Fibroblast of skin of left biceps (primary cell): ENCODE results near the gene PNPLA6.

Source experiments
- DNase-seq, 2 experiments: peaks; one replicate each; pipeline ENCODE4 v3.0.0-alpha.2; 2013; ENCODE audit warnings: low read depth in 2 of 2

Gene PNPLA6

DNA sequence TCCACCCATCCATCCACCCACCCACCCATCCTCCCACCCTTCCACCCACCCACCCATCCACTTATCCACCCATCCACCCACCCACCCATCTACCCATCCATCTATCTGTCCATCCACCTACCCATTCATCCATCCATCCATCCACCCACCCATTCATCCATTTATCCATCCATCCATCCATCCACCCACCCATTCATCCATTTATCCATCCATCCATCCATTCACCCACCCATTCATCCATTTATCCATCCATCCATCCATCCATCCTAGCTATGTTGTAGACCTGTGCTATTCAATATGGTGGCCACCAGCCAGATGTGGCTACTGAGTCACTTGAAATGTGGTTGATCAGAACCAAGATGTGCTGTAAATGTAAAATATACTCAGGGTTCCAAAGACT is 65.2 kb downstream of the PNPLA6 start:
- DNase-seq = no peak

DNA sequence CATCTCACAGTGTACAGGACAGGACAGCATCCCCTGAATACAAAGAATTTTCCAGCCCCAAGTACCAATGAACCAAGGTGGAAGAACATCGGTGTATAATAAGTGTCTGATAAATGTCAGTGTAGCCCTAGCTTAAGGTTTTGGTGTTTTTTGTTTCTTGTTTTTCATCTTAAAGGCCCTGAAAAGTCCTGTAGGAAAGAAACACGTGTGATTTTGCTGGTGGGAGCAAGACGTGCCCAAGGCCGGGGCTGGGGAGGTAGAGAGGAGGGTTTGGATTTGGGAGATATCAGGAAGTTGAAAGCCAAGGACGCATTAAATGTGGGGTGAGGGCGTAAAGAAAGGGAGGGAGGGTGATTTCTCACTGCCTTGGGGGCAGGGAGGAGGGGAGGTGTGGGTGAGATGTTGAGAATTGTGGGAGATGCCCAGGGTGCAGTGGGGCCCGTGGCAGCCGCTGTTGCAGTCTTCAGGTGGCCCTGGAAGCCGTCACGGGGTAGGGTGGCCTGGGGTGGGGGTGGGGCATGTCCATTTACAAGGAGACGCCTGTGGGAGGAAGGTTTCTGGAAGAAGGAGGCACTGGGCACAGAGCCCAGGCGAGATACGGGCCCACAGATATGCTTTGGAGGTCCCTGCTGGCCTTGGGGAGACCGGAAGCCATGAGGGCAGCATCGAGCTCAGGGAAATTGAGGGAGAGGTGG is 66.9 kb downstream of the PNPLA6 start:
- DNase-seq = no peak

DNA sequence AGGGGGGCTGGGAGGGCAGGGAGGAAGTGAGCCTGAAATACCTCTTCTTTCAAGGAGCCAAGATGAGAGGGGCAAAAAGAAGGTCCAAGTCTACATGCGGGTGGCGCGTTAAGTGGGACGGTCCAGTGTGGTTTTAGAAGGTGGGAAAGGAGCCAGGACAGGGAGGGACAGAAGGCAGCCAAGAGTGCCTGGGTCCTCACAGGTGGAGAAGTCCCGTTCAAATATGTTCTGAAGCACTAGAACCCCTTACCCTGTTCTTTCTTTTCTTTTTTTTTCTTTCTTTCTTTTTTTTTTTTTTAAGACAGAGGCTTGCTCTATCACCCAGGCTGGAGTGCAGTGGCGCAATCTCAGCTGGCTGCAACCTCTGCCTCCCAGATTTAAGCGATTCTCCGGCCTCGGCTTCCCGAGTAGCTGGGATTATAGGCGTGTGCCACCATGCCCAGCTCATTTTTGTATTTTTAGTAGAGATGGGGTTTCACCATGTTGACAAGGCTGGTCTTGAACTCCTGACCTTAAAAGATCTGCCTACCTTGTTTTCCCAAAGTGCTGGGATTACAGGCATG is 67.5 kb downstream of the PNPLA6 start:
- no peak for DNase-seq

DNA sequence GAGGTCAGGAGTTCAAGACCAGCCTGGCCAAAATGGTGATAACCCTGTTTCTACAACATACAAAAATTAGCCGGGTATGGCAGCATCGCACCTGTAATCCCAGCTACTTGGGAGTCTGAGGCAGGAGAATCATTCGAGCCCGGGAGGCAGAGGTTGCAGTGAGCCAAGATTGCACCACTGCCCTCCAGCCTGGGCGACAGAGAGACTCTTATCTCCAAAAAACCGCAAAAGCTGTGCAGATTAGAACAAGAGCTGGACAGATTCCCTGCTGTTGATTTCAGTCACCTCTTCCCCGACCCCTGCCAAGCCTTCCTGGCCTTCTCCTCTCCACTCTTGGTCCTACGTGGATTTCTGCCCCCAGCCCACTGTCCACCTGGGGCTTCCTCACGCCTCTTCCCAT is 68.4 kb downstream of the PNPLA6 start:
- no peak for DNase-seq

DNA sequence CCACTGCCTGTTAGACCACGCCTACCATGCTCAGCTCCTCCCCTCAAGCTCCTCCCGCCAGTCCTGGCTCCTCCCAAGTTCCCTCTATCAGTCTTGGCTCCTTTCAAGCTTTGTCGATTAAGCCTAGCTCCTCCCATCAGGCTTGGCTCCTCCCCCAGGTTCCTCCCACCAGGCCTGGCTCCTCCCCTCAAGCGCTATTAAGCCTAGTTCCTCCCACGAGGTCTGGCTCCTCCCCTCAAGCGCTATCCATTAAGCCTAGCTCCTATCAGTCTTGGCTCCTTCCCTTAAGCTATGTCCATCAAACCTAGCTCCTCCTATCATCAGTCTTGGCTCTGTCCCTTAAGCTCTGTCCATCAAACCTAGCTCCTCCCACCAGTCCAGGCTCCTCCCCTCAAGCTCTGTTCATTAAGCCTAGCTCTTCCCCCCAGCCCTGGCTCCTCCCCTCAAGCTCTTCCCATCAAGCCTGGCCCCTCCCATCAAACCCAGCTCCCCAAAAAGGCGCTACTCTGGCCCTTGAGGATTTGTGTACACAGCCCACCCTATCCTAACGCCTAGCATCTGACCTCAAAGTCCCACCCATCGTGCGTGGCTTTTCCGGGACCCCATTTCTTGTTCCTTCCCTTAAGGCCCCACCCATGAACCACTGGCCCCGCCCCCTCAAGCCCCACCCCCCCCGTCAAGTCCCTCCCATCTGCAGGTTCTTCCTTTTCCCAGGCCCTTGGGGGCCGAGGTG is 70.1 kb downstream of the PNPLA6 start:
- DNase-seq = no peak

DNA sequence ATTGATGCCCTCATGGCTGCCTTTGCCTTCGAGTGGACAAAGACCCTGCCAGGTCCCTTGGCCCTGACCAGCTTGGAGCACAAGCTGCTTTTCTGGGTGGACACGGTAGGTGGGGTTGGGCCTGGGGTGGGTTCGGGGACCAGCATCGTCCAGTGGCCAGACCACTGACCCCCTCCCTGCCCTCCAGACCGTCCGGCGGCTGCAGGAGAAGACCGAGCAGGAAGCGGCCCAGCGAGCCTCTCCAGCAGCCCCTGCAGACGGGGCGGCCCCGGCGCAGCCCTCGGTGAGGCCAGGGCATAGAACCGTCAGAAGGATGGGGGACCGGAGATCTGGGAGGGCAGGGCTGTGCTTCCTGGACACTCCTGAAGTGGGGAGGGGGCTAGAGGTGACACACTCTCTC is 70.8 kb downstream of the PNPLA6 start:
- no peak for DNase-seq

DNA sequence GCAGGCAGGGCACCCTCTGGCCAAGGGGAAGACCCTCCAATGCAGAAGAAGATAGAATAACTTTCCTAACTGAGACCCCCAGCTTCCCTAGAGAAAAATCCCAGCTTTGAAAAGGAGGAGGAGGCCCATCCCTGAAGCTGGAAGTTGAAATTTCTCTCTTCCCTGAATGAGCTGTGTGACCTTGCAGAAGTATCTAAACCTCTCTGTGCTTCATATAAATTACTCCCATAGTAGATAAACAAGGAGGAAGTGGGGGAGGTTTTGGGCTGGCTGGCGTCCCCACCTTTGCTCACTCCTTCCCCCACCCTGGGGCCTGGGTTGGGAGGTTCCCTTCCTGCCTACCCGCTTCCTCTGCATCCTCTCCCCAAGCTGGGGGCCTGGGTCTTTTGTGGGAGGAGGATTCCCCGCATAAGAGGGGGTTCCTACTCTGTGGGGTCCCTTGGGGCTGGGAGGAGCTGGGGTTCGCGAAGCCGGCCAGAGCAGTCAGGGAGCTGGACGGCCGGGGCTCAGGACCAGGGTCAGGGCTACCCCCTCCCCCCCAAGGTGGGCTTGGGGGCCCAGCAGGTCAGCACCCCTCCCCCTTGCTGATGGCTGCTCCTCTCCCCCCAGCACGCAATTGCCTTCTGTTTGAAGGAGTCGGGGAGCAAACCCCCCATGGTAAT is 71.8 kb downstream of the PNPLA6 start:
- DNase-seq = no peak

DNA sequence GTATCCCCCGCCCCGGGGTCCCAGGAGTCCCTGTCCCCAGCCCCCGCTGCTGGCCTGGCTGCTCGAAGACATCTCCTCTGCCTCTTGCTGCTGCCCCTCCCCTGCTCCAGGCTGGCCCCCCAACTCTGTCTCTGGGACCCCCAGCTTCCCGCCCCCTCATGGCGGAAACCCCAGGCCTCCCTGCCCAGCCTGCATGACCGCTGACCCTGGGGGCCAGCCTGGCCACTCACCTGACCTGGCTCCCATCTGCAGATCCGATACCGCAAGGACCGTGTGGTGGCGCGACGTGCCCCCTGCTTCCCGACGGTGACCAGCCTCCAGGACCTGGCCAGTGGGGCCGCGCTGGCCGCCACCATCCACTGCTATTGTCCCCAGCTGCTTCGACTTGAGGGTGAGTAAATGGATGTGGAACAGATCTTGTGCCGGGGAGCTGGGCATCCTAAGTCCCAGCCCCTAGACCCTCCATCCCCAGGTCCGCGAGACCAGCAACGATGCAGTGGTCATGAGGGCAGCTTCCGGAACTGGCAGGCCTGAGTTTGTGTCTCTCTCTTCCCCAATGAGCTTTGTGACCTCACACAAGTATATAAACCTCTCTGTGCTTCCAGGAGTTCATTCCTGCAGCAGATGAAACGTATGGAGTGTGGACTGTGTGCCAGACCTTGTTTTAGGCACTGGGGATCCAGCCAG is 72.5 kb downstream of the PNPLA6 start:
- no peak for DNase-seq

DNA sequence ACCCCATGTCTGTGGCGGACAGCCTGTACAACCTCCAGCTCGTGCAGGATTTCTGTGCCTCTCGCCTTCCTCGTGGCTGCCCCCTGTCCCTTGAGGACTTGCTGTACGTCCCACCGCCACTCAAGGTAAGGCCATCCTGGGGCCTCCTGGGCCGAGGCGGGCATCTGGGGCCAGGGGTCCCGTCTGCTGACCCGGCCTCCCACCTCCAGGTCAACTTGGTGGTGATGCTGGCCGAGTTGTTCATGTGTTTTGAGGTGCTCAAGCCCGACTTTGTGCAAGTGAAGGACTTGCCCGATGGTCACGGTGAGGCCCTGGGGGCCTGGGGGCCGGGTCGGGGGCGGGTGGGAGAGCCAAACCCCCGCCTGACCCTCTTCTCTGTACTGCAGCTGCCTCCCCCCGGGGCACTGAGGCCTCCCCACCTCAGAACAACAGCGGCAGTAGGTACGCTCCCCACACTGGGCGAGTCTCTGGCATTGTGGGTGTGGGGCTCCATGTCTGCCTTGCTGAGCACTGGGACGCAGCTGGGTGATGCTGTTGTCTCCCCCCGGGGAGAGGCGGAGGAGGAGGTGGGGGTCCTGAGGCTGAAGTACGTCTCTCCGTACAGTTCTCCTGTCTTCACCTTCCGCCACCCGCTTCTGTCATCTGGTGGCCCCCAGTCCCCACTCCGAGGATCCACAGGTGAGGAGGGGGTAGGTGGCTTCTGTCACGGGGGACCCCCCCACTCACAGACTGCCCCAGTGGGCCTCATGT is 75.1 kb downstream of the PNPLA6 start:
- no peak for DNase-seq
